ENCODE measurements around the gene TNFRSF11A.

Gene TNFRSF11A

GRCh38 chr18:62394006-62394763 is 69.1 kb downstream of the TNFRSF11A start:
- Mint-ChIP-seq H3K9me3 (no peaks in the 10 kb centered on the region), H3K36me3 (ENCODE audit: low read depth) (peaks cover 3% of the 10 kb centered on the region), H3K4me1 (ENCODE audit: low read depth) (peaks cover 29% of the 10 kb centered on the region), H3K4me3 (no peak overlapping the region), H3K27me3 (ENCODE audit: low read depth) (no peaks in the 10 kb centered on the region), H3K27ac (no peak overlapping the region)

DNA sequence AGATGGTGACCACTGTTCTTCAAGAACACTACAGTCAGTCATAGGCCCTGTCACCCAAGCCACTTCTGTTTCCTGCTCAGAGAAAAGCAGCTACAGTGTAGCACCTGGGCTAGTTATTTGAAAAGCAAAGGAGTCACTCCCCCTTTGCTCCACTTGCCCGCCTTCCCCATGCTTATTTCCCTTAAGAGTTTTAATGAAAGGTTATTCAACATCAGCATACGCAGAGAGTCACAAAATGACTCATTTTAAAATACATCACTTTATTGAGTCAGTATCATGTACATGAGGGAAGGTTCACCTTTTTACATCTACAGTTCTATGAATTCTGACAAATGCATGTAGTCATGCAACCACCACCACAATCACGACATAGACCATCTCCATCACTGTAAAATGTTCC is 71.3 kb downstream of the TNFRSF11A start:
- H3K27ac Mint-ChIP-seq, result peak overlapping the region; percentile 50
- no peaks in the 10 kb centered on the region for H3K27me3 Mint-ChIP-seq (ENCODE audit: low read depth)
- no peaks in the 10 kb centered on the region for H3K36me3 Mint-ChIP-seq (ENCODE audit: low read depth)
- no peak overlapping the region for H3K4me3 Mint-ChIP-seq
- peaks cover 41% of the 10 kb centered on the region for H3K4me1 Mint-ChIP-seq (ENCODE audit: low read depth)
- no peaks in the 10 kb centered on the region for H3K9me3 Mint-ChIP-seq

- Mint-ChIP-seq H3K9me3 (no peaks in the 10 kb centered on the region), H3K4me3 (no peak overlapping the region), H3K27ac (peak overlapping the region; percentile 50), H3K4me1 (ENCODE audit: low read depth) (peaks cover 41% of the 10 kb centered on the region), H3K27me3 (ENCODE audit: low read depth) (no peaks in the 10 kb centered on the region), H3K36me3 (ENCODE audit: low read depth) (no peaks in the 10 kb centered on the region)
Observed at GRCh38 chr18:62396967-62397366, 71.9 kb downstream of the TNFRSF11A start.

GRCh38 chr18:62398291-62398690 is 73.2 kb downstream of the TNFRSF11A start:
- no peak overlapping the region for H3K4me3 Mint-ChIP-seq
- no peaks in the 10 kb centered on the region for H3K27me3 Mint-ChIP-seq (ENCODE audit: low read depth)
- H3K4me1 Mint-ChIP-seq (ENCODE audit: low read depth), result peaks cover 41% of the 10 kb centered on the region
- peaks cover 5% of the 10 kb centered on the region for H3K36me3 Mint-ChIP-seq (ENCODE audit: low read depth)
- H3K27ac Mint-ChIP-seq, result no peak overlapping the region
- H3K9me3 Mint-ChIP-seq, result peaks cover 11% of the 10 kb centered on the region

DNA sequence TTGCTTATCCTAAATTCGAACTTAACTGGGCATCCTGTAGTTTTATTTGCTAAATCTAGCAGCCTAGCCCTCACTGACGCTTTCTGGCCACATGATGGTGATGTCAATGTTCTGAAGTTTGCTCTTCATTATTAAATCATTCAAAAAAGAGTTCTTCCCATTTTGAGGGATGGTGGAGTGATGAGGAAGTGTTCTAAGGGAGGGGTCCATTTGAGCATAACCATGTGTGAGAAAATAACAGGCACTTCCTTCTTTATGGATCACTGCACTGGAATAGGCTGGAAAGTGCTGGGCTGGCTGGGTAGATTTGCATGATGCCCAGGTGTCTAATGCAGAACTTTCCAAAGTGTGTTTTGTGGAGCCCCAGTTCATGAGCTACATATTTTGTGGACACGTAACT is 74.2 kb downstream of the TNFRSF11A start:
- Mint-ChIP-seq H3K36me3 (ENCODE audit: low read depth) (peaks cover 5% of the 10 kb centered on the region), H3K9me3 (peaks cover 15% of the 10 kb centered on the region), H3K27ac (peak overlapping the region; percentile 21), H3K4me3 (no peak overlapping the region), H3K27me3 (ENCODE audit: low read depth) (no peaks in the 10 kb centered on the region), H3K4me1 (ENCODE audit: low read depth) (peaks cover 41% of the 10 kb centered on the region)

- H3K27ac Mint-ChIP-seq, result peak overlapping the region; percentile 78
- H3K9me3 Mint-ChIP-seq, result peaks cover 15% of the 10 kb centered on the region
- H3K4me3 Mint-ChIP-seq, result peak overlapping the region; percentile 15
- peaks cover 5% of the 10 kb centered on the region for H3K36me3 Mint-ChIP-seq (ENCODE audit: low read depth)
- H3K27me3 Mint-ChIP-seq (ENCODE audit: low read depth), result no peaks in the 10 kb centered on the region
- peaks cover 41% of the 10 kb centered on the region for H3K4me1 Mint-ChIP-seq (ENCODE audit: low read depth)
Observed at GRCh38 chr18:62399781-62400308, 74.7 kb downstream of the TNFRSF11A start.

DNA sequence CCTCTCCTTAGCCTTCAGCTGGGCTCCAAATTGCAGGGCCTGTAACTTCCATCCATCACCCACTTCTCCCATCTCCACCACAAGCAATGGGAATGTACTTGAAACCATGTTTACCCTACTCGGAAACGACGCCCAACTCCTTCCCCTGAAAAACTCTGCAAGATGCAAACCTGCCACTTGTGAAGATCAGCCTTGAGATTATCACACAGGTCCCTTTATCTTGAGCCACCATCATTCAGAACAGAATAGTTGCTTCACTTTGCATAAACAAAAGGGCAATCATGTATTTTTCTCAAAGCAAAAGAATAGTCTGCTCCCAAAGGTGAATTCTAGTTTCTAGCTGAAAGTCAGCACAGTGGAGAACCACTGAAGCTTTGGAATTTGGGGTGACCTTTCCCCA is 75.8 kb downstream of the TNFRSF11A start:
- peaks cover 5% of the 10 kb centered on the region for H3K36me3 Mint-ChIP-seq (ENCODE audit: low read depth)
- peaks cover 37% of the 10 kb centered on the region for H3K4me1 Mint-ChIP-seq (ENCODE audit: low read depth)
- peak overlapping the region; percentile 18 for H3K4me3 Mint-ChIP-seq
- peaks cover 15% of the 10 kb centered on the region for H3K9me3 Mint-ChIP-seq
- H3K27me3 Mint-ChIP-seq (ENCODE audit: low read depth), result no peaks in the 10 kb centered on the region
- no peak overlapping the region for H3K27ac Mint-ChIP-seq

- Mint-ChIP-seq H3K4me1 (ENCODE audit: low read depth) (peaks cover 30% of the 10 kb centered on the region), H3K27me3 (ENCODE audit: low read depth) (no peaks in the 10 kb centered on the region), H3K9me3 (peaks cover 15% of the 10 kb centered on the region), H3K27ac (no peak overlapping the region), H3K36me3 (ENCODE audit: low read depth) (peaks cover 7% of the 10 kb centered on the region), H3K4me3 (no peak overlapping the region)
Observed at GRCh38 chr18:62402342-62402948, 77.3 kb downstream of the TNFRSF11A start.

- peaks cover 7% of the 10 kb centered on the region for H3K36me3 Mint-ChIP-seq (ENCODE audit: low read depth)
- peaks cover 15% of the 10 kb centered on the region for H3K9me3 Mint-ChIP-seq
- no peaks in the 10 kb centered on the region for H3K27me3 Mint-ChIP-seq (ENCODE audit: low read depth)
- peaks cover 30% of the 10 kb centered on the region for H3K4me1 Mint-ChIP-seq (ENCODE audit: low read depth)
- H3K4me3 Mint-ChIP-seq, result no peak overlapping the region
- H3K27ac Mint-ChIP-seq, result no peak overlapping the region
Observed at GRCh38 chr18:62403120-62403519, 78.0 kb downstream of the TNFRSF11A start.

DNA sequence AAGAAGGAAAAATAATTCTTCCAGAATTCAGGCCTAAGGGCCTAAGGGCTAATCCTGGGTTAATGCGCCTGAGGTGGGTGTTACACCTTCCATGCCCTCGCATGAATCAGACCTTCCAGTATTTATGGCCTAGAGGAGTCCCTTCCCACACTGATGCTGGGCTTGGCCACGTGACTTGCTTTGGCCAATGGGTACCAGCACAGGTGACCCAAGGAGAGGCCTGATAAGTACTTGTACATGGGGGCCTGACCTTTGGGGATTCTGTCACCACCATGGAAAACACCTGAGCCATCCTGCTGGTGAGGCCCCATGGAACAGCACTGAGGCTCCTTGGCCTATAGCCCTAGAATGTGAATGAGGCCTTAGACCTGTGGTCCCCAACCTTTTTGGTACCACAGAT is 79.8 kb downstream of the TNFRSF11A start:
- H3K36me3 Mint-ChIP-seq (ENCODE audit: low read depth), result peaks cover 10% of the 10 kb centered on the region
- H3K27ac Mint-ChIP-seq, result no peak overlapping the region
- peaks cover 23% of the 10 kb centered on the region for H3K9me3 Mint-ChIP-seq
- no peak overlapping the region for H3K4me3 Mint-ChIP-seq
- H3K4me1 Mint-ChIP-seq (ENCODE audit: low read depth), result peaks cover 17% of the 10 kb centered on the region
- no peaks in the 10 kb centered on the region for H3K27me3 Mint-ChIP-seq (ENCODE audit: low read depth)

- no peaks in the 10 kb centered on the region for H3K27me3 Mint-ChIP-seq (ENCODE audit: low read depth)
- H3K4me1 Mint-ChIP-seq (ENCODE audit: low read depth), result peaks cover 10% of the 10 kb centered on the region
- peaks cover 29% of the 10 kb centered on the region for H3K9me3 Mint-ChIP-seq
- H3K4me3 Mint-ChIP-seq, result no peak overlapping the region
- peaks cover 10% of the 10 kb centered on the region for H3K36me3 Mint-ChIP-seq (ENCODE audit: low read depth)
- H3K27ac Mint-ChIP-seq, result peak overlapping the region; percentile 55
Observed at GRCh38 chr18:62407660-62408059, 82.5 kb downstream of the TNFRSF11A start.

DNA sequence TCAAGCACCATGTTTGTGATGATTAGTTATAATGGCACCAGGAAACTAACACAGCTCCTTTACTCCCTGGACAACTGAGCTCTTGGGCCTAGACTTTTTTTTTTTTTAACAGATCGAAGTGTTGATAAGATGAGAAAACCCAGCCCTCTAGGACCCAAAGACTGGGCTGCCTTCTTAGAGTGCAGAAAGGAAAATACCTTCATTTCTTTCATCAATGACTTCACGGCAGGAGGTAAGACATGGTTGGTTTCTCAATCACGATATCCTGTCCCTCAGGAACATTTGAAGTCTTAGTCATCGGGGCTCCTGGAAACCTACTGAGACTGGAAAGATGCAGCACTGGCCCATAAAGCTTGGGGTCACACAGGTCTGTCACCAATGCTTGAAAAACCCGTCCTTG is 84.7 kb downstream of the TNFRSF11A start:
- no peak overlapping the region for H3K27ac Mint-ChIP-seq
- H3K36me3 Mint-ChIP-seq (ENCODE audit: low read depth), result peaks cover 10% of the 10 kb centered on the region
- peaks cover 15% of the 10 kb centered on the region for H3K4me1 Mint-ChIP-seq (ENCODE audit: low read depth)
- no peaks in the 10 kb centered on the region for H3K27me3 Mint-ChIP-seq (ENCODE audit: low read depth)
- no peak overlapping the region for H3K4me3 Mint-ChIP-seq
- peaks cover 23% of the 10 kb centered on the region for H3K9me3 Mint-ChIP-seq

GRCh38 chr18:62412231-62412979 is 87.3 kb downstream of the TNFRSF11A start:
- peaks cover 32% of the 10 kb centered on the region for H3K9me3 Mint-ChIP-seq
- peaks cover 17% of the 10 kb centered on the region for H3K4me1 Mint-ChIP-seq (ENCODE audit: low read depth)
- no peak overlapping the region for H3K4me3 Mint-ChIP-seq
- H3K27ac Mint-ChIP-seq, result no peak overlapping the region
- no peaks in the 10 kb centered on the region for H3K27me3 Mint-ChIP-seq (ENCODE audit: low read depth)
- H3K36me3 Mint-ChIP-seq (ENCODE audit: low read depth), result peaks cover 8% of the 10 kb centered on the region

DNA sequence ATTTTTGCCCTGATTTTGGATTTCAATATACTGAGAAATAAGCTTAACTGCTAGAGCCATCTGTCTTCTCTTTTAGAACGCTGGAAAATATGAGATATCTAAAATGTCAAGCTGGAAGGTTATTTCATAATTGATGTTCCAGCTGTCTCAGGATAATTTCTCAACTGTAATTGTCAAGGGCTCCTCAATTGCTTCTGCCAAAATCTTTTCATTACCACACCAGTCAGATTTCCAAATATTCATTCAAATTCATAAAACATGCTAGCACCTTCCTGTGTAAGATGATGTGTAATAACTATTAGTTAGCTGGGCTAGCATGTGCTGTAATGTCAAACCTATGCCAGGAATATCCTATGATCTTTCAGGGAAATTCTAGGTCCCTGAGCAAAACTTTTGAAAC is 88.1 kb downstream of the TNFRSF11A start:
- Mint-ChIP-seq H3K27ac (no peak overlapping the region), H3K9me3 (peaks cover 32% of the 10 kb centered on the region), H3K4me1 (ENCODE audit: low read depth) (peaks cover 14% of the 10 kb centered on the region), H3K36me3 (ENCODE audit: low read depth) (peaks cover 8% of the 10 kb centered on the region), H3K4me3 (no peak overlapping the region), H3K27me3 (ENCODE audit: low read depth) (no peaks in the 10 kb centered on the region)
